Skin of body (tissue), 2 donors: ENCODE results near the gene SLC10A3. TPM values are rescaled to one million over a fixed set of nuclear protein-coding genes. Genes with fewer than 3 reads are reported as not detected.
A peak's percentile ranks its signal among the peaks of the same experiment; 100 is the strongest.

Experiments used
- DNase-seq: peaks from one replicate; lab custom pipeline; 2025; lab: John Stamatoyannopoulos, UW
- total RNA-seq: library from RNA; depleted of rRNA; stranded (reverse); fragments of >200 nt; gene quantifications from one replicate; pipeline ENCODE4 v1.2.3, GENCODE V29; 2014

The SLC10A3 gene
- total RNA-seq: 9.0 TPM

DNA sequence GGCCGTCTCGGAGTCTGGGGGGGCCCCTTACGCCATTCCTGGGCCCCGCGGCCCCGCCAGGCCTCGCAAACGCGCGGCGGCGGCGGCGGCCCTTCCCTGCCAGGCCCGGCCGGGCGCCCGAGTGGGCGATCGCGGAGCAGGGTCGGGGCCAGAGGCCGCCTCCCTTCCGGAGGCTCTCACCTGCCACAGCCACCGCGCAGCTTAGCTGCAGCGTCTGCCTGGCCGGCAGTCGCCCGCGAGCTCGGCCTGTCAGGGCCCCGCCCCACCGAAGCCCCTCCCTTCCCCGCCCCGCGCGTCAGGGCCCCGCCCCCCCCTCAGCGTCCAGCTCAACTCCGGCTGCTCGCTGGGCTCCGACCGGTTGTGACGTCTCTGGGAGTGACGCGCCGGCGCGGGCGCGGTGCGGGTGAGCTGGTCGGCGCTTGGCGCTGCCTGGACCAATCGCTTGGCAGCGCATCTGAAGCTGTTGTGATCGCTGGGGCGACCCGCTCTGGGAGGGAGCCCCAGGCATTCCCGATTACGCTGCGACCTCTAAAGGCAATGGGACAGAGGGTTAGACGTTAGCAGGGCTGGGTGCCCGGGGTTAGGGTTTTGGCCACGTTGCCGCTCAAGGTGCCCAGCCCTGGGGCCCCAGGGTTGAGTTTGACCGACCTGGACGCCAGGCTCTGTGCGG is at the start of gene SLC10A3:
Gene SLC10A3, minus strand, starts transcription at position 216 of the 670 bp plus-strand sequence. CDS start 1,689 bp downstream, outside the sequence.
- DNase-seq: peak; percentile 82

DNA sequence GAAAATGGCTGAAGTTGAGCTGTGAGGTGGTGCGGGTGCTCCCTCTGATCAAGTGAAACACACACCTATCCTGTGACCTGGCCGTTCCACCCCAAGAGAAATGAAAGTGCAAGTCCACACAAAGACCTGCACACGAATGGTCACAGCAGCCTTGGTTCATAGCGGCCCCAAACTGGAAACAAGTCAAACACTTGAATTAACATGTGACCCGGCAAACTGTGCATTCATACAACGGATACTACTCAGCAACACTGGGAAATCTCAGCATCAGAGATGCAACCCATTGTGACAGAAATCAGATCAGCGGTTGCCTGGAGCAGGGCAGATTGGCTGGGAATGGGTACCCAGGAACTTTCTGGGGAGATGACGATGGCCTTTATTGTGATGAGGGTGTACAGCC is 48.6 kb upstream of the SLC10A3 start:
- DNase-seq: no peak

GRCh38 chrX:154535892-154536291 is 45.5 kb upstream of the SLC10A3 start:
- DNase-seq: no peak

DNA sequence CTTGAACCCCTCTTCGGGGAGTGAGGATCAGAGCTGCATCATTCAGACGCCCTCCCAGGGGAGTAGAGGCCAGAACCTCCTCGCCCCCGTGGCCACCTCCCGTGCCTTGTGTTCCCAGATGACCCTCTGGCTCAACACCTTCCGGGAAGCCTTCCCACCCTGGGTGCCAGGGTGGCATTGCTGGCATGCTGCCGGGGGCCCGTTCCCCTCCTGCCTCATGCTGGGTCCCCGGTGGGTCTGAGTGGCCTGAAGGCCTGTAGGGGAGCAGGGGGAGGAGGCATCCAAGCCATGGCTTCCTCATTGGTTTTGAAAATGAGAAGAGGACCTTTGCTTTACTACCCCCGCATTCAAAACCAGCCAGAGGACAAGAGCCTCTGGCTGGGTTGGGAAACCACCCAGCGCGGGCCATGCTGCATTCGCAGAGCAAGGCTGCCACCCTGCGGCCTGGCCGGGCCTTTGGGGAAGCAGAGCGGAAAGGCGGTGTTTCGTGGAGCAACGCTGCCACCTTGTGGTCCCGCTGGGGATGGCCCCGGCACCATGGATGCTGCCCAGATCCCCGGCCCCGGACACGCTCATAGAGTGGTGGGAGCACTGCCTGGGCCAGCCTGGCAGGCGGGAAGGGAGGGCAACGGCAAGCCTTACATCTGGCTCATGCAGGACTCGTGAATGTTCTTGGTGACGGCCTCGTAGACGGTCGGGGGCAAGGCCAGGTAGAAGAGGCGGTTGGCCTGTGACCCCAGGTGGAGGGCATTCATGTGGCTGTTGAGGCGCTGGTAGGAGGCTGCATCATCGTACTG is 44.3 kb upstream of the SLC10A3 start:
- peak; percentile 74 for DNase-seq

DNA sequence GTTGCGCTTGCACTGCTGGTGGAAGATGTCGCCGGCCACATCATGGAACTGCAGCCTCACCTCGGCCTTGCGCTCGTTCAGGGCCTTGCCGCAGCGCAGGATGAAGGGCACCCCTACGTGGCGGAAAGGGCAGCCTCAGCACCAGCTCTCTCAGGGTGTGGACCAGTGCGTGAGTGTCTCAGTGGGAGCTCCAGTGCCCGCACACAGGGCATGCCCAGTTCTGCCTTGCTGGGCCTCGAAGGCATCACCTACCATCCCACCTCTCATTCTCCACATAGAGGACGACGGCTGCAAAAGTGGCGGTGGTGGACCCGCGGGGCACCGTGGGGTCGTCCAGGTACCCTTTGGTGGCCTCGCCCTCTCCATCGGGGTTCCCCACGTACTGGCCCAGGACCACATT is 42.3 kb upstream of the SLC10A3 start:
- DNase-seq: no peak

DNA sequence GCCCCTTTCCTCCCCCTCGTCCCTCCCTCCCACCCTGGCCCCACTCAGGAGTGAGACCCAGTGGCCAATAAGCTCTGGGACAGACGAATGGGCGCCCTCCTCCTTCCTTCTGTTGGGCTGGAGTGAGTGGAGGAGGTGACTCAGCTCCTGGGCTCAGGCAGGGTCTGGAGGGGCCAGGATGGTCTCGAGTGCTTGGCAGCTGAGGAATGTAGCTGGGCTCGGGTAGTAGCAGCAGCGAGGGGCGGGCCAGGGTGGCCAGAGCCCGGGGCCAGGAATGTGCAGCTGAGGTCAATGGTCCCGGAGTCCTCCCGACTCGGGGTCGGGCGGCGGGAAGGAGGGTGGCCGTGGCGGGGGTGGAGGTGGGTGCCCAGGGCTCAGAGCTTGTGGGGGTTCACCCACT is 41.2 kb upstream of the SLC10A3 start:
- no peak for DNase-seq

- no peak for DNase-seq
Observed at GRCh38 chrX:154530286-154530685, 39.9 kb upstream of the SLC10A3 start.

DNA sequence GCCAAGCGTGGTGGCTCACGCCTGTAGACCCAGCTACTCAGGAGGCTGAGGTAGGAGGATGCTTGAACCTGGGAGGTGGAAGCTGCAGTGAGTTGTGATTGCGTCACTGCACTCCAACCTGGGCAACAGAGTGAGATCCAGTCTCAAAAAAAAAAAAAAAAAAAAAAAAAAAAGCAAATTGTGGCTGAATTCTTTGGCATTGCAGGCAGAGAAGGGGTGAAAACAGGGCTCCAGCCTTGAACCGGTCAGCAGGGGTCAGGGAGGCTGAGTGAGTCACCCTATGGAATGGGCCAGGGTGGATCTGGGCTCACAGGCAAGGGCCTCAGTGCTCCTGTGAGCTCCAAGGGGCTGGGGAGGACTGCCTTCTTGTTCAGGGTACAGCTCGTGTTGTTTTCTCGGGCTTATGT is 38.8 kb upstream of the SLC10A3 start:
- no peak for DNase-seq

- peak; percentile 55 for DNase-seq
Observed at GRCh38 chrX:154526901-154527675, 36.7 kb upstream of the SLC10A3 start.

GRCh38 chrX:154525606-154526490 is 35.4 kb upstream of the SLC10A3 start:
- DNase-seq: no peak

DNA sequence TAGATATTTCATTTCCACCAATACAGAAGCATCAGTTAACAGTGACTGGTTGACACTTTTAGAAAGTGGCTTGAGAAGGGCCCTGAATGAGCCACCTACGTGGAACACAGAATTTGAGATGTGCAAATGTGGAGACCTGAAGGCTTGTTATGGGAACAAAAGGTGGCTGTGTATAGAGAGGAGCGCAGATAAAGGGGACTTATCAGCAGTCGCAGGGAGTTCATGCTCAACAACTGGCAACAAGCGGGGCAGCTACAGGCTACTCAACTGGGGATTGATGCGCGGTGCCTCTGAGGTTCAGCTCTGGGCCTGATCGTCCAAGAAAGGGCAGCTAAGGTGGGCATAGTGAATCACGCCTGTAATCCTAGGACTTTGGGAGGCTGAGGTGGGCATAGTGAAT is 29.0 kb upstream of the SLC10A3 start:
- DNase-seq: no peak

- DNase-seq: no peak
Observed at GRCh38 chrX:154517101-154517781, 26.8 kb upstream of the SLC10A3 start.

DNA sequence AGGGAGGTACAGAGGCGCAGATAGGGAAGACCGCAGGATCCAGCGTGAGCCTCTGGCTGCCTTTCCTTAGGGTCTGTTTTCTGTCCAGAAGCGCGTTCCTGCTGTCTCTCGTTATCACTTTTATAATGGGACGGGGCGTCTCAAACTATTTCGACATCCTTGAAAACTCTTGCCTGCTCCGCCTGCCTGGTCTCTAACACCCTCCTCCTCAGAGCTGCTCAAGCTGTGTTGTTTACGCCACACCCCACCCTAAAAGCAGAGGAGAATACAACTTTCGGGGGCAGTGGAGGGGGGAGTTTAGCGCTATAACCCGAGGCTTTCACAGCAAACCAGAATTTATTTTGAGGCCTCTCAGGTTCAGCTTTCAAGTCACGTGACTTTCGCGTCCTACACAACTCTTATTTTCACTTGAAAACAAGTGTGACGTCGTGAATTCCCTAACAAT is 26.2 kb upstream of the SLC10A3 start:
- DNase-seq: peak; percentile 61

- DNase-seq: peak; percentile 89
Observed at GRCh38 chrX:154515966-154516655, 25.7 kb upstream of the SLC10A3 start, which contains the start of gene FAM3A. Gene FAM3A (minus strand): TSS chrX:154516232. CDS start chrX:154515772, 460 bp downstream.

- no peak for DNase-seq
Observed at GRCh38 chrX:154515090-154515965, 24.9 kb upstream of the SLC10A3 start.

GRCh38 chrX:154513716-154514115 is 23.3 kb upstream of the SLC10A3 start:
- no peak for DNase-seq

DNA sequence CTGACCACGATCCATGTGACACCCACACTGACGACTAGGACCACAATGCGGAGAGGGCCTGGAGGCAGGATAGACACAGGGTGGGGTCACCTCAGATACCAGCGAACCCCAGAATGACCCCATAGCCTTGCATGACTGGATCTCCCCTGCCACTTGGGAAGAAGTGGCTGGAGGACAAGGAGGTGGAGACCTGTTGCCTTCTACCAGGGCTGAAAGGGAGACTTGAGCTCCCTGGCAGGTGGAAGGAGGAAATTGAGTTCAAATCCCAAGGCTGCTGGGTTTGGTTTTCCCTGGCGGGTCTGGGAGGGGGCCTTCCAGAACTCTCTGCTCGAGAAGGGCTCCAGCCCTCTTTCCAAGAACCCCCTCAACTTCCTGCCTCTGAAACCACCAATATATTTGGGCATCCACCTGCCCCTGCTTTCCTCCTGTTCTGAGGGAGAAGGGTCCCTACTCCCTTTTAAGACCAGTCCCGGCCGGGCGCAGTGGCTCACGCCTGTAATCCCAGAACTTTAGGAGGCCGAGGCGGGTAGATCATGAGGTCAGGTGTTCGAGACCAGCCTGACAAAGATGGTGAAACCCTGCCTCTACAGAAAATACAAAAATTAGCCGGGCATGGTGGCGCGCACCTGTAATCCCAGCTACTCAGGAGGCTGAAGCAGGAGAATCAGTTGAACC is 22.6 kb upstream of the SLC10A3 start:
- DNase-seq: no peak

- DNase-seq: no peak
Observed at GRCh38 chrX:154511761-154512160, 21.3 kb upstream of the SLC10A3 start.
